ENCODE measurements around the gene ZNF302. TPM values are rescaled to one million over a fixed set of nuclear protein-coding genes. Genes with fewer than 3 reads are reported as not detected.

The ZNF302 gene
- total RNA-seq, 1 experiment from 2014 or later: 23.3 TPM

DNA sequence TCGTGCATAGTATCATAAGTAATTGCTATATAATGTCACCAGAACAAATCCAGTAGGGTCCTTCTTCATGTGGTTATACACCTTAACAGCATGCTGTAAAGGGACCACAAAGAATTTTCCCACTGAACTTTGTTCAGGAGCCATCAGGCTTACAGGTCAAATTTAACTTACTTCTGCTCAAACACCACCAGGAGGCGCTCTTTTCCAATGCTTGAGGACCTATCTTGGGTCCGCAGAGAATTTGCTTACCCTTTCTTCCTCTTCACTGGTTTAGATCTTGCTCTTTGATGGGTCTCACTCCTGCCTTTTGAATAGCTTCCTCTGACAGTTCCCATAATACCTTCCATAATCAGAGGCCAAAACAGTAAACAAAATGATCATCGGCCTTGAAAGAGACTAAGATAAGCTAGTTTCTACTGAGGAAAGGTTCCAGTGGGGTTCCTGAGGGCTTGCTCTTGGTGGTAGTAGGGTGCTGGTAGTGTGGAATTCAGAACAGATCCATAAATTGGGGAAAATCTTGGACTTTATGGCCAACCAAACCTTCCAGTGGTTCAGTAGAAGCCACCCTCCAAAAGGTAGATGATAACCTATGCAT, 37.9 kb upstream of the ZNF302 start:
- no peak overlapping the region for H3K9ac ChIP-seq (ENCODE audit: extremely low read depth, insufficient read length, low read length)
- DNase-seq: peak; percentile 61
- H3K79me1 ChIP-seq (ENCODE audit: insufficient read depth, low read depth, low read length, poor library complexity, severe bottlenecking): no peaks in the 10 kb centered on the region

More for the DNA sequence above, 37.9 kb upstream of the ZNF302 start:
- Histone ChIP-seq H2BK20ac (ENCODE audit: low read depth, low read length, poor library complexity, severe bottlenecking) (no peak overlapping the region), H2BK12ac (ENCODE audit: insufficient read length, low read depth, low read length) (no peak overlapping the region), H2AK5ac (ENCODE audit: insufficient read length, low read length) (no peak overlapping the region), H3K9me3 (ENCODE audit: control insufficient read depth, low read depth, low read length) (peaks cover 11% of the 10 kb centered on the region), H3K18ac (ENCODE audit: insufficient read length, low read depth, low read length) (no peak overlapping the region), H2BK15ac (ENCODE audit: low read depth, low read length) (no peak overlapping the region), H3K4me1 (ENCODE audit: insufficient read depth, low read length) (no peaks in the 10 kb centered on the region), H3K56ac (ENCODE audit: insufficient read length, low read depth, low read length) (no peak overlapping the region), H3K27ac (ENCODE audit: insufficient read length, low read depth, low read length) (no peak overlapping the region), H4K8ac (replicated peaks; ENCODE audit: insufficient read length, low read depth, low read length) (no peak overlapping the region), H3K23me2 (ENCODE audit: insufficient read length, low read depth, low read length, poor library complexity, severe bottlenecking) (no peaks in the 10 kb centered on the region), H4K91ac (ENCODE audit: insufficient read length, low read depth, low read length) (no peak overlapping the region), H3K23ac (ENCODE audit: insufficient read length, low read depth, low read length) (no peak overlapping the region), H3K4me2 (ENCODE audit: insufficient read depth, insufficient read length, low read length) (no peak overlapping the region), H3K79me2 (ENCODE audit: insufficient read depth, low read length) (no peaks in the 10 kb centered on the region), H3K27me3 (ENCODE audit: insufficient read depth, low read length) (no peaks in the 10 kb centered on the region), H4K5ac (ENCODE audit: insufficient read length, low read depth, low read length) (no peak overlapping the region), H3K4ac (ENCODE audit: low read depth, low read length) (no peak overlapping the region), H4K20me1 (ENCODE audit: control insufficient read depth, insufficient read depth, insufficient read length) (no peaks in the 10 kb centered on the region), H2BK120ac (ENCODE audit: low read depth, low read length, poor library complexity, severe bottlenecking) (no peak overlapping the region), H3T11ph (ENCODE audit: low read length) (no peak overlapping the region), H2BK5ac (ENCODE audit: insufficient read length, low read length) (no peak overlapping the region), H2AFZ (ENCODE audit: low read length) (no peak overlapping the region), H3K14ac (ENCODE audit: insufficient read depth, low read length) (no peak overlapping the region)
- peaks cover 5% of the 10 kb centered on the region for H3K27me3 Mint-ChIP-seq (ENCODE audit: low read depth)
- H3K27ac Mint-ChIP-seq: no peak overlapping the region
- no peaks in the 10 kb centered on the region for H3K4me1 Mint-ChIP-seq
- peaks cover 18 to 73% of the 10 kb centered on the region in 2 experiments for H3K9me3 Mint-ChIP-seq
- peak; percentile 85 for TF ChIP-seq CTCF (conservative IDR thresholded peaks at IDR 0.05)
- WGBS (ENCODE audit: extremely low coverage, insufficient read length, low lambda C conversion rate): no CpG with 5 or more reads among the region's 4 CpGs
- peaks cover 0 to 9% (median 3%) of the 10 kb centered on the region in 3 experiments; a peak in 4 of 7 replicates for H3K36me3 Mint-ChIP-seq (ENCODE audit: insufficient read depth in 1 of 3, low read depth in 3 of 3)
- H3K4me3 Mint-ChIP-seq: no peak overlapping the region

Measured in H9 (cell line).